Upper lobe of left lung (tissue), 6 donors: ENCODE results near the gene SPG7. TPM values are rescaled to one million over a fixed set of nuclear protein-coding genes. Genes with fewer than 3 reads are reported as not detected.

Source experiments
- ATAC-seq, 2 donors: fragments of 200-7000 bp; cut with Tn5 transposase; one replicate each; pipeline ENCODE4 v1.9.1; 2022; ENCODE audit warnings: mild to moderate bottlenecking in 2 of 2, moderate library complexity in 2 of 2; ENCODE audit not compliant: low FRiP score in 2 of 2
- DNase-seq, 2 donors: peaks; one replicate each; pipeline ENCODE4 v3.0.0-alpha.2; 2019 to 2020
- H3K27ac ChIP-seq, 4 donors: fragments of 200-600 bp; sonication (generic); one replicate each; pipeline ENCODE4 v1.5.1; 2016 to 2019
- H3K27me3 ChIP-seq, 4 donors: fragments of 200-600 bp; sonication (generic); one replicate each; pipeline ENCODE4 v1.5.1; 2017 to 2019
- H3K36me3 ChIP-seq, 4 donors: fragments of 200-600 bp; sonication (generic); one replicate each; pipeline ENCODE4 v1.5.1; 2016 to 2019
- H3K4me1 ChIP-seq, 4 donors: fragments of 200-600 bp; sonication (generic); one replicate each; pipeline ENCODE4 v1.5.1; 2018 to 2019
- H3K4me3 ChIP-seq, 4 donors: fragments of 200-600 bp; sonication (generic); one replicate each; pipeline ENCODE4 v1.5.1; 2017 to 2019; ENCODE audit warnings: mild to moderate bottlenecking in 2 of 4, moderate library complexity in 1 of 4
- H3K9me3 ChIP-seq, 4 donors: fragments of 200-600 bp; sonication (generic); one replicate each; pipeline ENCODE4 v1.5.1; 2018 to 2019
- EP300 ChIP-seq, 4 donors: sonication (generic); formaldehyde crosslinking; IDR thresholded peaks; one replicate each; pipeline ENCODE4 v1.5.1; 2017; ENCODE audit warnings: antibody characterized with exemption in 4 of 4, control low read depth in 2 of 4
- POLR2A ChIP-seq, 4 donors: fragments of 450-650 bp; IDR thresholded peaks; one replicate each; pipeline ENCODE4 v1.5.1; 2016 to 2017; ENCODE audit warnings: antibody characterized with exemption in 4 of 4, mild to moderate bottlenecking in 2 of 4
- POLR2AphosphoS5 ChIP-seq, 2 donors: sonication (generic); formaldehyde crosslinking; IDR thresholded peaks; one replicate each; pipeline ENCODE4 v1.5.1; 2017; ENCODE audit warnings: antibody characterized with exemption in 2 of 2
- WGBS, 2 donors: methylation state at CpG; one replicate each; pipeline ENCODE4 v1.1.5; 2017 to 2018; 5-methylcytosine and 5-hydroxymethylcytosine counted together
- total RNA-seq, 6 donors: library from RNA; depleted of rRNA in 4 of 6; stranded (reverse); fragments of >200 nt in 4 of 6; gene quantifications; one replicate each; pipeline versions ENCODE4 v1.1.0 to v1.2.1, GENCODE V29; 2016 to 2021
- TF ChIP-seq, protein P1 (sequence below), 6 experiments: fragments of 450-650 bp in 4 of 6; fragments of 200-600 bp in 2 of 6; sonication (generic) in 2 of 6; IDR thresholded peaks; one replicate each; pipeline ENCODE4 v1.5.1; 2016 to 2019; ENCODE audit warnings: antibody characterized with exemption in 6 of 6
- donor health status: DM: no; HTN: no; CAD: no; lungs with moderate emphysema.
- donor health status: DM: no; HTN: yes; CAD: no; lungs with severe emphysema.

Gene SPG7
- total RNA-seq, 6 donors from 2014 or later = 72.6 to 419 (median 111) TPM

DNA sequence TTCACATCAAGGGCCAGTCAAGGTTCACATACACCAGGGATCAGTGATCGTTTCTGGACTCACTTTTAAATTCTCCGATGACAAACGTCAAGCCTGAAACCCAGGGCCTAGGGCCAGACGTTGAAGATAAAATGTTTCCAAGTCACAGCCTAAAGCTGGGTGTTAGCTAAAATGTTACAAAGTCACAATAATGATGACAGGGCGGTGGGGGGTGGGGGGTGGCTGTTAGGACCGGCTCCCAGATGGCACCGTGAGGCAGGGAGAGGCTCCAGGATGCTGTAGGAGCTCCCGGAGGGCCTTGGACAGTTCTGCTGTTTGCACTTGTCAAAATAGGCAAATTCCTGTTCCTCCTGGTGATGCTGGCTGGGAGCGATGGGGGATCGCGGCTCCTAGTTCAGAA lies 35.9 kb downstream of the SPG7 start:
- no peak for TF ChIP-seq POLR2A (IDR thresholded peaks at IDR 0.05)
- TF ChIP-seq, protein P1, sequence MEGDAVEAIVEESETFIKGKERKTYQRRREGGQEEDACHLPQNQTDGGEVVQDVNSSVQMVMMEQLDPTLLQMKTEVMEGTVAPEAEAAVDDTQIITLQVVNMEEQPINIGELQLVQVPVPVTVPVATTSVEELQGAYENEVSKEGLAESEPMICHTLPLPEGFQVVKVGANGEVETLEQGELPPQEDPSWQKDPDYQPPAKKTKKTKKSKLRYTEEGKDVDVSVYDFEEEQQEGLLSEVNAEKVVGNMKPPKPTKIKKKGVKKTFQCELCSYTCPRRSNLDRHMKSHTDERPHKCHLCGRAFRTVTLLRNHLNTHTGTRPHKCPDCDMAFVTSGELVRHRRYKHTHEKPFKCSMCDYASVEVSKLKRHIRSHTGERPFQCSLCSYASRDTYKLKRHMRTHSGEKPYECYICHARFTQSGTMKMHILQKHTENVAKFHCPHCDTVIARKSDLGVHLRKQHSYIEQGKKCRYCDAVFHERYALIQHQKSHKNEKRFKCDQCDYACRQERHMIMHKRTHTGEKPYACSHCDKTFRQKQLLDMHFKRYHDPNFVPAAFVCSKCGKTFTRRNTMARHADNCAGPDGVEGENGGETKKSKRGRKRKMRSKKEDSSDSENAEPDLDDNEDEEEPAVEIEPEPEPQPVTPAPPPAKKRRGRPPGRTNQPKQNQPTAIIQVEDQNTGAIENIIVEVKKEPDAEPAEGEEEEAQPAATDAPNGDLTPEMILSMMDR (IDR thresholded peaks at IDR 0.05) = no peak
- ATAC-seq = no peak
- Histone ChIP-seq H3K4me1 (peaks cover 0 to 6% (median 3%) of the 10 kb centered on the region in 4 donors), H3K27ac (no peak overlapping the region), H3K4me3 (no peak overlapping the region), H3K9me3 (no peaks in the 10 kb centered on the region), H3K36me3 (peaks cover 25 to 80% (median 51%) of the 10 kb centered on the region in 4 donors), H3K27me3 (no peaks in the 10 kb centered on the region)
- WGBS, 2 donors = 94 to 96% methylated on average over 8 to 11 of the region's 11 CpGs
- DNase-seq = no peak

DNA sequence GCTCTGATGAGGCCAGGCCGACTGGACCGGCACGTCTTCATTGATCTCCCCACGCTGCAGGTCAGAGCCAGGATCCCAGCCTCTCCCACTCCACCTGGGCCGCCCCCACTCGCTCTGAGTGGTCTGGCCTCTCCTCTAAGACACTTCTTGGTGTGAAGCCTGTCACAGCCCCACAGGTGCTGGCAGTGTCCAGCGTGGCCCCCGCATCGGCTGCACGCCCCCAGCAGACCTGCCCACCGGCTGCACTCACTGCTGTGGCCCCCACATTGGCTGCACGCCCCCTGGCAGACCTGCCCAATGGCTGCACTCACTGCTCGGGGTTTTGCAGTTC lies 36.5 kb downstream of the SPG7 start:
- Histone ChIP-seq H3K27ac (no peak overlapping the region), H3K27me3 (no peaks in the 10 kb centered on the region), H3K36me3 (peaks cover 29 to 80% (median 54%) of the 10 kb centered on the region in 4 donors), H3K9me3 (no peaks in the 10 kb centered on the region), H3K4me1 (peaks cover 0 to 6% (median 3%) of the 10 kb centered on the region in 4 donors), H3K4me3 (no peak overlapping the region)
- 86 to 94% methylated on average over 13 of the region's 13 CpGs for WGBS, 2 donors
- no peak for TF ChIP-seq POLR2AphosphoS5 (IDR thresholded peaks at IDR 0.05)
- TF ChIP-seq POLR2A (IDR thresholded peaks at IDR 0.05) = no peak
- no peak for TF ChIP-seq EP300 (IDR thresholded peaks at IDR 0.05)
- TF ChIP-seq, protein P1 (IDR thresholded peaks at IDR 0.05) = no peak
- DNase-seq (no peak), ATAC-seq (no peak)

DNA sequence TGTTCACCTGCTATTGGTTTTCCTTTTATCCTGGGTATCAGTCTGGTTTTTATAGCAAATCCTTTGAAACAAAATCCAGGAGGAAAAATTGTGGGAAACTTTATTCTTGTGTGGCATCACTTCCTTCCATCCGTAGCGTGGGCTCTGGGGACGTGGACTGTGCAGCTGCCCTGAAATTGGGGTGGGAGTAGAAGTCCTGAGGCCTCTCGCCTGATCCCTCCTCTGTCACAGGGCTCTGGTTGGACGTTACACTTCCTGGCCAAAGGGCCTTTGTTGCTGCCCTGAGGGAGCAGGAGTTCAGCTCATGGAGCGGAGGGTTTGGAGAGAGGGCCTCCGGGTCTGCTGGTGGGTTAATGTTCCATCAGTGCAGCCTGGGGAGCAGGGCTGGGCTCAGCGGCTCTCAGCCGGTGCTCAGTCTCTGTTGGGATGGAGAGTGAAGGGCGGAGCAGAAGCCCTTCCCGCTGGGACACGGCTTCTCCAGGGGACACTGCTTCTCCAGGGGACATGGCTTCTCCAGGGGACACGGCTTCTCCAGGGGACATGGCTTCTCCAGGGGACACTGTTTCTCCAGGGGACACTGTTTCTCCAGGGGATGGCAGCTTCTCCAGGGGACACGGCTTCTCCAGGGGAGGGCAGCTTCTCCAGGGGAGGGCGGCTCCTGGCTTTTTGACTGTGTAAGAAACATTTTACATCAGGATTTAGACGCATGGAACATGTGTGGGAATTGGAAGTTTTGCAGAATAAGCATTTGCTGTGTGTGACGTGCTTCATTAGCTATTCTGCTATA lies 37.0 kb downstream of the SPG7 start:
- ATAC-seq (no peak), DNase-seq (no peak)
- no peaks in the 10 kb centered on the region for H3K27me3 ChIP-seq
- H3K9me3 ChIP-seq = no peaks in the 10 kb centered on the region
- WGBS, 2 donors = 89 to 93% methylated on average over 8 to 17 of the region's 17 CpGs
- H3K36me3 ChIP-seq = peaks cover 29 to 80% (median 56%) of the 10 kb centered on the region in 4 donors
- H3K4me3 ChIP-seq = no peak overlapping the region
- peaks cover 0 to 6% (median 3%) of the 10 kb centered on the region in 4 donors for H3K4me1 ChIP-seq
- TF ChIP-seq POLR2A (IDR thresholded peaks at IDR 0.05) = no peak
- no peak for TF ChIP-seq POLR2AphosphoS5 (IDR thresholded peaks at IDR 0.05)
- TF ChIP-seq EP300 (IDR thresholded peaks at IDR 0.05) = no peak
- TF ChIP-seq, protein P1 (IDR thresholded peaks at IDR 0.05) = no peak
- H3K27ac ChIP-seq = no peak overlapping the region

DNA sequence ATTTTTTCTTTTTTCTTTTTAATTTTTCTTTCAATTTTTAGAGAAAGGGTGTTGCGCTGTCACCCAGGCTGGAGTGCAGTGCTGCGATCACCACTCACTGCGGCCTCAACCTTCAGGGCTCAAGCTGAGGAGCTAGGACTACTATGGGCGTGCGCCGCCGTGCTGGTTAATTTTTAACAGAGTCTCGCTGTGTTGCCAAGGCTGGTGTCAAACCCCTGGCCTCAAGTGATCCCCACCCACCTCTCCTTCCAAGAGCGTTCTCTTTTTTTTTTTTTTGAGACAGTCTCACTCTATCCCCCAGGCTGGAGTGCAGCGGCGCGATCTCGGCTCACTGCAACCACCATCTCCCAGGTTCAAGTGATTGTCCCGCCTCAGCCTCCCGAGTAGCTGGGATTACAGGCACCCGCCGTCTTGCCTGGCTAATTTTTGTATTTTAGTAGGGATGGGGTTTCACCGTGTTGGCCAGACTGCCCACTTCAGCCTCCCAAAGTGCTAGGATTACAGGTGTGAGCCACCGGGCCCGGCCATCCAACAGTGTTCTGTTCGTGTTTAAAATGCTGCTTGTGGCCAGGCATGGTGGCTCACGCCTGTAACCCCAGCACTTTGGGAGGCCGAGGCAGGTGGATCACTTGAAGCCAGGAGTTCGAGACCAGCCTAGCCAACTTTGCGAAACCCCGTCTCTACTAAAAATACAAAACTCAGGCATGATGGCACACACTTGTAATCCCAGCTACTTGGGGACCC lies 37.8 kb downstream of the SPG7 start:
- H3K36me3 ChIP-seq = peaks cover 30 to 80% (median 62%) of the 10 kb centered on the region in 4 donors
- H3K4me1 ChIP-seq = peaks cover 0 to 6% (median 3%) of the 10 kb centered on the region in 4 donors
- H3K4me3 ChIP-seq = no peak overlapping the region
- ATAC-seq (peak in 1 of 2 donors; percentile 55), DNase-seq (peak in 1 of 2 donors; percentile 79)
- 75 to 76% methylated on average over 19 to 26 of the region's 26 CpGs for WGBS, 2 donors
- TF ChIP-seq POLR2A (IDR thresholded peaks at IDR 0.05) = no peak
- TF ChIP-seq, protein P1 (IDR thresholded peaks at IDR 0.05) = no peak
- no peak for TF ChIP-seq POLR2AphosphoS5 (IDR thresholded peaks at IDR 0.05)
- TF ChIP-seq EP300 (IDR thresholded peaks at IDR 0.05) = no peak
- H3K9me3 ChIP-seq = no peaks in the 10 kb centered on the region
- H3K27ac ChIP-seq = no peak overlapping the region
- H3K27me3 ChIP-seq = no peaks in the 10 kb centered on the region
